Urinary bladder (tissue), 4 donors: ENCODE data around the gene AAK1. TPM values are rescaled to one million over a fixed set of nuclear protein-coding genes. Genes with fewer than 3 reads are reported as not detected.

Experiments used
- DNase-seq: peaks from one replicate; pipeline ENCODE4 v3.0.0-alpha.2; 2015; ENCODE audit errors: extremely low spot score
- H3K27ac ChIP-seq: one replicate; pipeline ENCODE4 v1.5.1; 2013; ENCODE audit warnings: low read depth, mild to moderate bottlenecking, moderate library complexity
- H3K36me3 ChIP-seq: one replicate; pipeline ENCODE4 v1.6.1; 2013; ENCODE audit warnings: mild to moderate bottlenecking, moderate library complexity; ENCODE audit not compliant: insufficient read depth
- H3K4me1 ChIP-seq: one replicate; pipeline ENCODE4 v1.6.1; 2013; ENCODE audit warnings: mild to moderate bottlenecking, moderate library complexity; ENCODE audit not compliant: insufficient read depth
- H3K4me3 ChIP-seq: one replicate; pipeline ENCODE4 v1.5.1; 2013; ENCODE audit warnings: low read depth, low read length
- WGBS: extraction: QIAGEN DNeasy Blood & Tissue Kit; methylation state at CpG from one replicate; pipeline ENCODE4 v1.1.7; 2013; 5-methylcytosine and 5-hydroxymethylcytosine counted together
- polyA plus RNA-seq: library from polyadenylated mRNA; stranded (reverse); fragments of 200-250 nt; gene quantifications from one replicate; pipeline ENCODE4 v1.2.3, GENCODE V29; 2013
- total RNA-seq: library from RNA; depleted of rRNA; stranded (reverse); fragments of >200 nt; gene quantifications from one replicate; pipeline ENCODE4 v1.2.3, GENCODE V29; 2014
- donor health status: healthy with polysubstance abuse.
- donor health status: healthy.

Gene AAK1
- total and polyA plus RNA-seq, 2 donors, result 9.3 to 51.5 TPM

DNA sequence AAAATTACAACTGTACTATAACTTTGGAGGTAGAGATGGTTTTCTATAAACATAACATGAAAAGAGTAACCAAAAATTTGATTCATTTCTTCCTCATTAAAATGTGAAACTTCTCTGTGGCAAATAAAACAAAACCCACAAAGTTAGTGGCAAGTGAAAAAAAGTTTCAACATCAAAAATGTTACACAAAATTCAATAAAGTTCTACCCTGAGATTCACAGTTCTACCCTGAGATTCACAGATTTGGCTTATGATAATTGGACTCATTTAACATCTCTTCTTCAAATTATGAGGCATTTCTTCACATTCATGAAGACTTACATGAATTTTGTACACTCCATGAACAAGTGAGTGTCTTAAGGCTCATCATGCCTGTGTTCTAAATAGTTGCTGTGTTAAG lies 51.0 kb downstream of the AAK1 start:
- no peak for DNase-seq
- H3K4me1 ChIP-seq, result no peaks in the 10 kb centered on the region
- H3K27ac ChIP-seq, result no peak overlapping the region
- H3K4me3 ChIP-seq, result no peak overlapping the region
- no peaks in the 10 kb centered on the region for H3K36me3 ChIP-seq

DNA sequence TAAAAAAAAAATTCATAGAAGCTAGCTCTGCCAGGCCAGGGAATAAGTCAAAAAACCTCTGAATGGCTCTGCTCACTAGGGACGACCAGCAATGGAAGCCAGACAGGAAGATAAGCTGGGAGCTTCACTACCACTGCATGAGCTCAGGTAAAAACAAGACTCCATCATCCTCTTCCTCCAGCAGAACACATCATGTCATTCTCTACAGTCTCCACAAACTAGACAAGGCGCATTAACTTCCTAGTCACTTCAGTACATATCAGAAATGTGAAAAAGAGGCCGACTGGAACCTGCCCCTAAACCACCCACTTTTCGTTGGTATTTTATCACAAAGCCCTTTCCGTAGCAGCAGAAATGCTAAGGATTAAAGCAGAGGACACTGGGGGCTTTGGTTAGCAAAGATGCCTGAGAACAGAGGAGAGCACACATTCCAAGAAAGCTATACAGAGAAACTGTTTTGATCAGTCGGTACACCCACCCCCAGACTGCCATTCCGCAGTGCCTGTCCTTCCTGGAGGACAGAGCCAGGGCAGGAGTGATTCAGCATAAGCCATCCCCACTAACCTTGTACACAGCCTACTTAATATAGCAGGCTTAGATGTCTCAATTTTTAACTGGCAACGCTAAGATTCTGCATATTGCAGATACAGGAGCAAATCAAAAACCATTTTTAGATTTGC lies 53.4 kb downstream of the AAK1 start:
- no peaks in the 10 kb centered on the region for H3K4me1 ChIP-seq
- no peak for DNase-seq
- no peak overlapping the region for H3K27ac ChIP-seq
- H3K36me3 ChIP-seq, result no peaks in the 10 kb centered on the region
- 64% methylated on average over 8 of the region's 8 CpGs for WGBS
- H3K4me3 ChIP-seq, result no peak overlapping the region

DNA sequence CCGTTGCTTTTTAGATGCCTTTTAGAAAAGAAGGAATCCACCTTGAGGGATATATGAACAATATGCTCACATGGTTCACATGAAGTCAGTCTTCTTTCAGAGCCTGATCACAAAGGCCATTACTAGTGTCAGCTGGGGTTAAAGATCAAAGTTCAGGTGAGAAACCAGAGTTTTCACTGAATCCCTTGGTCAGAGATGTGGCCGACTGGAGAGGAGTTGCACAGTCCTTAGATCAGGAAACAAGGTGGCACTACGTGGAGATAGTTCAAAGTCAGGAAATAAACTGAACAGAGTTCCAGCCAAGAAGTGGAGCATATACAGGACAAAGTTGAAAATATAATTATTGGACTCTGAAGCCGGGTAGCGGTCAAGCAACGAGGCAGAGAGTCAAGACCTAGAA lies 54.6 kb downstream of the AAK1 start:
- H3K4me1 ChIP-seq, result no peaks in the 10 kb centered on the region
- H3K27ac ChIP-seq, result no peak overlapping the region
- WGBS, result 88% methylated on average over 6 of the region's 6 CpGs
- no peak overlapping the region for H3K4me3 ChIP-seq
- no peak for DNase-seq
- H3K36me3 ChIP-seq, result no peaks in the 10 kb centered on the region

GRCh38 chr2:69588403-69588802 lies 55.1 kb downstream of the AAK1 start:
- H3K4me3 ChIP-seq, result no peak overlapping the region
- H3K36me3 ChIP-seq, result no peaks in the 10 kb centered on the region
- no peaks in the 10 kb centered on the region for H3K4me1 ChIP-seq
- DNase-seq, result no peak
- H3K27ac ChIP-seq, result no peak overlapping the region
- WGBS, result 95% methylated on average over 3 of the region's 3 CpGs

- WGBS, result 95% methylated on average over 6 of the region's 6 CpGs
- no peak overlapping the region for H3K4me3 ChIP-seq
- H3K27ac ChIP-seq, result no peak overlapping the region
- DNase-seq, result no peak
- no peaks in the 10 kb centered on the region for H3K36me3 ChIP-seq
- no peaks in the 10 kb centered on the region for H3K4me1 ChIP-seq
Observed at GRCh38 chr2:69585855-69586555, 57.5 kb downstream of the AAK1 start.

GRCh38 chr2:69584127-69584889 lies 59.2 kb downstream of the AAK1 start:
- no peak for DNase-seq
- 94% methylated on average over 9 of the region's 9 CpGs for WGBS
- H3K4me3 ChIP-seq, result no peak overlapping the region
- no peaks in the 10 kb centered on the region for H3K36me3 ChIP-seq
- H3K4me1 ChIP-seq, result no peaks in the 10 kb centered on the region
- no peak overlapping the region for H3K27ac ChIP-seq

DNA sequence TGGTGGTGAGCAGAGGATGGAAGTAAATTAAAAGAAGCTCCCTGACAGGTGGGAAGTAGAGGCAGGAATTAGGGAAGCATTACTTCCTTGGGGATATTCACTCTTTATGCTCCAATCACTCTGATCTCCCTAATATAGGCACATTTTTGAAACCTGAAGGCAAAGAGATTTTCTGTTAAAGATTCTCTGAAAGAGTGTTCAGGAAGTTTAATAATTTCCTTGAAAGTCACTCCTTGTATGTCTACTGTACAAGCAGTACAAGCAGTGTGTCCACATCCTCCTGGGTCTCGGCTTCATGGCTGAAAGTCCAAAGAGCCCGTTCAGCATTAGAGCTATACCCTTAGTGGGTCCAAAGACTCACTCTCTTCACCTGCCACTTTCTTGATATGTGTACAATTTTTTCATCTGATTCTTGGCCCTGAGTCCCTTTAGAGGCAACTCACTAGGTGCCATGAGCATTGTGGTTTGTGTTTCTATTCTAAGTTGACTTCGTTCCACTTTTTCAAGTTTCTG lies 60.2 kb downstream of the AAK1 start:
- Histone ChIP-seq H3K4me1 (no peaks in the 10 kb centered on the region), H3K4me3 (no peak overlapping the region), H3K27ac (no peak overlapping the region), H3K36me3 (no peaks in the 10 kb centered on the region)
- WGBS, result 95% methylated on average over 3 of the region's 3 CpGs
- no peak for DNase-seq

DNA sequence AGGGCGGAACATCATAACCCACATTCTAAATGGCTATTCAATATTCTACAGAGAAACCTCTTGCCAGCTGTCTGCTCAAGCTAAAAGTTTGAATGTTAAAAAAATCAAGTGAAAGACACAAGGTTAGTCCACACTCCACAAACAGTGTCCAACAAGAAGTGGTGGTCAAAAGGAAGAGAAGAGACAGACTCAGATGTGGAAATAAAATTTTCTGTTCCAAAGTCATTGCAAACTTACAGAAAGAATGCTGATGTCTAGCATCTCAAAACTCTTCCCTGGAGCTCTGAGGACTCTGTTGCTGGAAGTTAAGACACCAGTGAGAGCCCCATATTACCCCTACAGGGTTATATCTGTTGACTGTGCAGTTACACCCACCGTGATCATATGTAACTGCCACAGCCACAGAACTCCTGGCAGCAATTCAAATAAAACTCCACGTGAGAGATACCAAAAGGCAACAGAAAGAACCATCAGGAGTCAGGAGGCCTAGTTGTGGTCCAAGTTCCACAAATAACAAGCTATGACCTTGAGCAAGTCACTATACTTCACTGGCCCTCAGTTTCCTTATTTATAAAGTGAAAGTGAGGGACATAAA lies 60.9 kb downstream of the AAK1 start:
- 44% methylated on average over 3 of the region's 3 CpGs for WGBS
- no peak overlapping the region for H3K27ac ChIP-seq

DNA sequence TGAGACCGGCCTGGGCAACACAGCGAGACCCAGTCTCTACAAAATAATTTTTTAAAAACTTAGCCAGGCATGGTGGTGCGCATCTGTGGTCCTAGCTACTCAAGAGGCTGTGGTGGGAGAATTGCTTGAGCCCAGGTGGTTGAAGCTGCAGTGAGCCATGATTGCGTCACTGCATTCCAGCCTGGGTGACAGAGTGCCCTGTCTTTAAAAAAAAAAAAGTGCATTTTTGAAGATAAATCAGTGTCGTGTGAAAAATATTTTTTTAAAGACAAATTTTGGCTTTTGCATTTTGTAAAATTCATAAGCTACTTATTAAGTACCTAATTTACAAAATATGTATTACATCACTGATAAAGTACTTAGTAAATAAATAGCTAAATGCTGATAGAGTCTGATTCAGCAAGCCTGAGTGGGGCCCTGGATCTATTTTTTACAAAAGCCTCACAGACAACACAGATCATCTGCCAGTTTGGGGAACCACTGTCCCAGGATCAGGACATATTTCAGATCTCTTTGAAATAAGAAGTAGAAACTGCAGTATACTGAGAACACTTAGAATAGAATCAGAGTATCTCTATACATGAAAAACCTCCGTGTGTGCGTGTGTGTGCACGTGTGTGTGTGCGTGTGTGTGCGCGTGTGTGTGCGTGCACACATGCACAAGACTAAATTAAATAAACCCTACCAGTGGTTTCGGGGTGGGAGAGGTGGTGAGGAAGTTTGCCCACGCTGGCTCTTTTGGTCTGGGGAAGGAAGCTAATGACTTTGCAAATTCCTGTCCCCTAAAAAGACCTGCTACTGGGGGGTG lies 61.6 kb downstream of the AAK1 start:
- no peaks in the 10 kb centered on the region for H3K36me3 ChIP-seq
- no peak overlapping the region for H3K27ac ChIP-seq
- WGBS, result 72% methylated on average over 14 of the region's 14 CpGs
- no peak for DNase-seq
- no peaks in the 10 kb centered on the region for H3K4me1 ChIP-seq
- no peak overlapping the region for H3K4me3 ChIP-seq

More for the DNA sequence above, 60.9 kb downstream of the AAK1 start:
- no peak for DNase-seq
- Histone ChIP-seq H3K4me3 (no peak overlapping the region), H3K36me3 (no peaks in the 10 kb centered on the region), H3K4me1 (no peaks in the 10 kb centered on the region)

DNA sequence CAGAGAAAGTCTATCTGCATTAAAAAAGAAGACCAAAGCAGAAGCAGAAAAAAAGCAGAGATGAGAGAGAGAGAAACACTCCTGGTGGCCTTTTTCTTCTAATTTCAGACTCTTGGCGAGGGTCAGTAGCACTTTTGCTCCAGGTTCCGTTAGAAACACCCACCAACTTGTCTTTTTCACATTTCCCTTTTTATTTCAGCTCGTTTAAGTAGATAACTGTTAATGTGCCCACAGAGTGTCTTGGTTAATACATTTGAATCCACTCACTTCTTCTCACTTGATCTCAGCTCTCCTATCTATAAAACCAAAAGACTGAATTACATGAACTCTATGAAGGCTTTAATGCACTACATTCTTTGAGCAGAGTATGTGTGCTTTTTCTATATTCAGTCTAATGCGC lies 63.1 kb downstream of the AAK1 start:
- Histone ChIP-seq H3K4me1 (no peaks in the 10 kb centered on the region), H3K4me3 (no peak overlapping the region), H3K27ac (no peak overlapping the region), H3K36me3 (no peaks in the 10 kb centered on the region)
- 93% methylated on average over 4 of the region's 4 CpGs for WGBS
- no peak for DNase-seq

GRCh38 chr2:69579536-69579935 lies 64.0 kb downstream of the AAK1 start:
- WGBS, result 88% methylated on average over 3 of the region's 3 CpGs
- Histone ChIP-seq H3K4me3 (no peak overlapping the region), H3K4me1 (no peaks in the 10 kb centered on the region), H3K27ac (no peak overlapping the region), H3K36me3 (no peaks in the 10 kb centered on the region)
- no peak for DNase-seq

GRCh38 chr2:69578198-69578540 lies 65.4 kb downstream of the AAK1 start:
- no peak overlapping the region for H3K27ac ChIP-seq
- no peaks in the 10 kb centered on the region for H3K4me1 ChIP-seq
- no peaks in the 10 kb centered on the region for H3K36me3 ChIP-seq
- no peak overlapping the region for H3K4me3 ChIP-seq
- DNase-seq, result no peak
- WGBS, result 94% methylated on average over 2 of the region's 2 CpGs
